DMS114 treated with DMSO at 0.1 percent for 48 hours (cell line): ENCODE measurements around the gene CD7.

Source experiments
- DNase-seq: peaks from one replicate; lab custom pipeline; 2025; ENCODE audit not compliant: unreplicated experiment; lab: John Stamatoyannopoulos, UW

The CD7 gene

DNA sequence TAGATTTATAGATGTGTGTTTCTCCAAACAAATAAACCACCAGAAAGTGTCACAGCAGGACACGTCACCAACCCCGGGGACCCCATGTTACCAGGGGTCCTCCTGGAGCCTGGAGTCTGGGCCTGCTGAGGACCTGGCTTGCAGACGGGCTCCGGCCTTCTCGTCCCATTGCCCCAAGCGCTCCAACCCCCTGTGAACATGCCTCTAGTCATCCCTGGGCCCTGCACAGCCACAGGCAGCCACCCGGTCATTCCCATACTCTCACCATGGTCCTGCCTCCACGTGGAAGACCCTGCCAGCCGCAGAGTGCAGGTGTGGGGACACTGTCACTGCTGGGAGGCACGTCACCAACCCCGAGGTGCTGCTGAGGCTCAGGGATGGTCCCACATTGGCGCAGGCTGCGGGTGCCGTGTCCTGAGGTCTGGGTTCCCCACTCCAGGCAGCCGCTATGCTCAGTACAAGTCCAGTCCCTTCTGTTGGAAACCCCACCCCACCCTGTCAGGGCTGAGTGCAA lies 11.6 kb upstream of the CD7 start:
- no peak for DNase-seq

DNA sequence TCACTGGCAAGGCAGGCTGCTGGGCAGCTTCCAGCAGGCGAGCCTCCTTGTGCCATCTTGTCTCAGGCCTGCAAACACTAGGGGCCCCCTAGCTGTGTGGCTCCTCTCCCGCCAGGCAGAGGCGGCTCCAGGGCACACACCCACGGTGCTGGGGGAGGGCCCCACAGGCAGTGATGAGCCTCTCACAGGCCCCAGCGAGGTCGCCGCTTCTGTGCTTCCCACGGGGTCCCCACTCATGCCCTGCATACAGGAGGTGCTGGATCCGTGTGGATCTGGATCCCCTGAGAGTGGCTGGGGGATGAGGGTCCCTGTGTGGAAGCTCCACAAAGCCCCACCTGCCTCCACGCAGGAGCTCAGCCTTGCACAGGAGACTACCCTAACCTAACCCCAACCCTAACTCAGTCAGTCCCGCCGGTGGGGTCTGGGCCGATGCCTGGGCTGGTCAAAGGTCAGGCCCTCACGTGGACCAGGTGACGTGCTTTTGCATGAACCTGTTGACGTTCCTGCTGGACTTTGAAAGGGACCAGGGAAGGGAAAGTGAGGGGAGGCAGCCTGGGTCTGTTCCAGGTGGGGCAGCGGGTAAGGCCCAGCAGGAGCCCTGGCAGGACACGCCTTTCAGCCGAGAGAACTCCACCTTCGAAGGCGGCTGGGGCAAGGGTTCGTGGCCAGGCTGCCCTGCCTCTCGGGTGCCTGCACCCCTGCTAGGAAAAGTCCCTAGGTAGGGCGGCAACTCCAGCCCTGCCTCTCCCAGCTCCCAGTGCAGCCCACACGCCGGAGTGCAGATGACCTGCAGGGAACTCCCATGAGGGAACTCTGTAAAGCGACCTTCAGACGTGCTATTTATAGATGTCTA lies 11.0 kb upstream of the CD7 start:
- no peak for DNase-seq

- no peak for DNase-seq
These were observed 10.3 kb upstream of the CD7 start for GRCh38 chr17:82327757-82328140.

DNA sequence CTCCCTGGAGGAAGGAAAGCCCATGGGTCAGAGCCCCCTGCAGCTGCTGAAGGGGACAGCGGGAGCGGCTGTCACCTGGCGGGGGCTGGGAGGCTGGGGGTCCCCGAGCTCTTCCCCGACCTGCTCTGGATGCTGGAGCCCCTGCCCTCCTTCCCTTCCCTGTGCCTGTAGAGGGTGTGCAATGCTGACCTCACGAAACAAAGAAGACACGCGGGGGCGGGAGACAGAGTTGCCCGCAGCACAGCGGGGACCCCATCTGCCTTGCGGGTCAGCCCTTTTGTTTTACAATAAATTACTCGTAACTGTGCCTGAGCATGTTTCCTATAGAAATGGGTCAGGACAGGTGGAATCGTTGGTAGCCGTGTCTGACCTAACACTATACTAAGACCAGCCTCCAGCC lies 9.9 kb upstream of the CD7 start:
- no peak for DNase-seq

DNA sequence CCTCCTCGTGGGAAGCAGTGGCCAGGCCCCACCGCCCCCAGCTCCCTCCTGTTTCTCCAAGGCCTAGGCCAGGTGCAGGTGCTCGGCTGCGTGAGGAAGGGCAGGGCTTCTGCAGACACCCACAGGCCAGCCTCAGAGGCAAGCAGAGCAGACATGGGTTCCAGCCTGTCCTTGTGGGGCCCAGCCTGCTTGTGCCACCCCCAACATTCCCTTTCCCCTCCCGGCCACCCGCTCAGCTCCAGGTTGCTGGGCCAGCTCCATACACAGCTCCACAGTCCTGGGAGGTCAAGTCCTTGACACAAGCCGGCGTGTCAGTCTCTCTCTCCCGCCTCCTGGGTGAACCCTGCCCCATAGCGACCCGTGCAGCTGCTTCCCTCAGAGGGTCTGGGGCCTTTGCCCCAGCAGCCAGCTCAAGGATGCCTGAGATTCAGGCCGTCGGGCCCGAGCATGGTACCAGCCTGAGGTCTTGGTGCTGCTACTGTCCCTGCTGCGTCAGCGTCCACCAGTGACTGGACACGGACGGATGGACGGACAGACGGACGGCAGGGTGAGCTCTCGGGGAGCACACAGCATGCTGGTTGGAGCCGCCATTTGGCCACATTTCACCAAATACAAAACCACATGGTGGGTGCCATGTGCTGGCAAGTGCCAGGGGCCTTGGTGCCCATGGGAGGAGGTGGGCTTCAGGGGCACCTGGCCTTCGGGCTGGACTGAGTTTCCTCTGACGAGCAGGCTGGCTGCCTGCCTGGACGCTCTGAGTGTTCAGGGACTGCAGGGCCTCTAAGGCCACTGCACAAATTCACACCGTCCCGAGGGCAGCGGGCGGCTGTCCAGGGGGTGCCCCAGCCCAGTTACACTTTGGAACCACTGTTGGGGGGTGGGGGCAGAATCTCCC lies 8.1 kb upstream of the CD7 start:
- DNase-seq = no peak

GRCh38 chr17:82324566-82325285 lies 7.3 kb upstream of the CD7 start:
- DNase-seq = no peak

- DNase-seq = no peak
These were observed 6.3 kb upstream of the CD7 start for GRCh38 chr17:82323514-82324234.

GRCh38 chr17:82322526-82323453 lies 5.4 kb upstream of the CD7 start:
- DNase-seq = no peak

GRCh38 chr17:82321947-82322466 lies 4.6 kb upstream of the CD7 start:
- DNase-seq = no peak

DNA sequence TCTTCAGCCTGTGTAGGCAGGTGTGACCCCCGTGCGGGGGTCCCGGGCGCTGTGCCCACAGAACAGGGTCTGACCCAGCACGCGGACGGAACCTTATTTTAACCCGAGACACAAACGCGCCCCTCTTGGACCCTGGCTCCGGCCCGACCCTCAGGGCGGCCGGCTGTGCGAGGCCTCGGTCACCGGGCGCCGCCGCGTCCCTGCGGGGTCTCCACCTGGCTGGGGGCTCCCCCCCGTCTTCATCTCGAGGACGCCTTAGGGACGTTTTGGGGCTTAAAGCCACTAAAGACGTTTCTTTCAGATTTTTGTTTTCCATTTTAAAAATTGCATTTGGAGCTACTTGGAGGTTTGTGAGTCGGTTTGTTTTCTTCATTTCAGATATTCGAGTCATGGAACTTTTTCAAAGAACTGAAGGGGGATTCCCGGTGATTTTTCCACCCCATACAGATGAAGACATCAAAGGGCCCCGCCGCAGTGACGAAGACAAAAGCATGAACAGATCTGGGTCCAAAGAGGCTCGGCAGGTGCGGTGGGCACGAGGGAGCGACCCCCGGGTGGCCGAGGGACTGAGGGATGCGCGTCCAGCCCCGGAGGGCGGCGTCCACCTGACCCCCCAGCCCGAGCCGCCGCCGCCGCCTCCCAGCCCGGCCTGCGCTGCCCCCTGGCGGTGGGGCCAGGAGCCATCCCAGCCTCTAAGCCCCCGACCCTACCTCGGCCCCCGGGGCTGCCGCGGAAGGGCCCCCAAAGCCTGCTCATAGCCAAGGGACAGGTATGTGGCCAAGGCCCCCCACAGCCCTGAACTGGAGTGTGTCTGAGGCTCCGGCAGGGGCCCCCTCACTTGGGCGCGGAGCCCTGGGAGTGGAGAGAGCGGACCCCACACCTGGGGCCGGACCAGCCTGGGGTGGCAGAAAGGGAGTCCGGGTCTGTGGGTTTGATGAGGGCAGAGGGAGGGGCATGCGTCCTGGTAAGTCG lies 3.8 kb upstream of the CD7 start:
- DNase-seq = no peak

DNA sequence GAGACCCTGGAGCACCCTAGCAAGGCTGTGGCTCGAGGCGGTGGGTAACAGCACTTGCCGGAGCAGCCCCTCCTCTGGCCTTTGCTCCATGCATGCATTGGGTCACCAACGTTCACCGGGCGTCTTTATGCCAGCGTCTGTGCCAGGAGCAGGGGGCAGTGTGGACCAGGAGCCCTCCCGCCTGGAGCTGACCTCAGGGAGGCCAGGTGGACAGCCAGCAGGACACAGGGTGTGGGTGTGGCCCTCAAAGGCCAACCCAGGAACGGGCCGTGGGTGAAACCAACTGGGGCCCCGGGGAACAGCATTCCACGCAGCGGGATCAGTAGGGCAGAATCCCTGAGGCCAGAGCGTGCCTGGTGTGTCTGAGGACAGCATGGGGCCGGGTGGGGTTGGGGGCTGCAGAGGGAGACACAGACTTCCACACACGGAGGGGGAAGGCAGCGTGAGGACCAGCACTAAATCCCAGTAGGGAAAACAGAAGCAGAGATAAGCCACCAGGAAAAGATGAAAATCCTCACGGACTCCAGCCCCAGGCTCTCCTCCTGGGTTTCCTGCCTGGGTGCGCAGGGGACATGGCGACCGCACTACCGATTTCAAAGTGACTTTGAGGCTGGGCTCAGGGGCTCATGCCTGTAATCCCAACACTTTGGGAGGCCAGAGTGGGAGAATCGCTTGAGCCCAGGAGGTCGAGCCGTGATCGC lies 2.9 kb upstream of the CD7 start:
- DNase-seq = no peak

DNA sequence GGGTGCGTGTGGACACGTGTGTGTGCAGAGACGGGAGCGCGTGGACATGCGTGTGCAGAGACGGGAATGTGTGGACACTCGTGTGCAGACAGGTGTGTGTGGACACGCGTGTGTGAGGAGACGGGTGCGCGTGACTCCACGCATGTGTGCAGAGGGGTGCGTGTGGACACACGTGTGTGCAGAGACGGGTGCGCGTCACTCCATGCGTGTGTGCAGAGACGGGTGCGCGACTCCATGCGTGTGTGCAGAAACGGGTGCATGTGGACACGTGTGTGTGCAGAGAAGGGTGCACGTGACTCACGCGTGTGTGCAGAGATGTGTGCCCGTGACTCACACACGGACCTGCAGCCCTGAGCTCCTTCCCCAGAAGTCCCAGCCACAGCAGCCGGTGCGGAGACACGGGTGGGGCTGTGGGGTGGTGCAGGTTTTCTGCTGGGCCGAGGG lies 2.2 kb upstream of the CD7 start:
- DNase-seq = no peak

DNA sequence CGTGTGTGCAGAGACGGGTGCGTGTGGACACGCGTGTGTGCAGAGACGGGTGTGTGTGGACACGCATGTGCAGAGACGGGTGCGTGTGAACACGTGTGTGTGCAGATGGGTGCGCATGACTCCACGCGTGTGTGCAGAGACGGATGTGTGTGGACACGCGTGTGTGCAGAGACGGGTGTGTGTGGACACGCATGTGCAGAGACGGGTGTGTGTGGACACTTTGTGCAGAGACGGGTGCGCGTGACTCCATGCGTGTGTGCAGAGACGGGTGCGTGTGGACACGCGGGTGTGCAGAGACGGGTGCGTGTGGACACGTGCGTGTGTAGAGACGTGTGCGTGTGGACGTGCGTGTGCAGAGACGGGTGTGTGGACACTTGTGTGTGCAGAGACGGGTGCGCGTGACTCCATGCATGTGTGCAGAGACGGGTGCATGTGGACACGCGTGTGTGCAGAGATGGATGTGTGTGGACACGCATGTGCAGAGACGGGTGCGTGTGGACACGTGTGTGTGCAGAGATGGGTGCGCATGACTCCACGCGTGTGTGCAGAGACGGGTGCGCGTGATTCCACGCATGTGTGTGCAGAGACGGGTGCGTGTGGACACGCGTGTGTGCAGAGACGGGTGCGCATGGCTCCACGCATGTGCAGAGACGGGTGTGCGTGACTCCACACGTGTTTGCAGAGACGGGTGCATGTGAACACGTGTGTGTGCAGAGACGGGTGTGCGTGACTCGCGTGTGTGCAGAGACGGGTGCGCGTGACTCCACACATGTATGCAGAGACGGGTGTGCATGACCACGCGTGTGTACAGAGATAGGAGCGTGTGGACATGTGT lies 1.6 kb upstream of the CD7 start:
- no peak for DNase-seq

DNA sequence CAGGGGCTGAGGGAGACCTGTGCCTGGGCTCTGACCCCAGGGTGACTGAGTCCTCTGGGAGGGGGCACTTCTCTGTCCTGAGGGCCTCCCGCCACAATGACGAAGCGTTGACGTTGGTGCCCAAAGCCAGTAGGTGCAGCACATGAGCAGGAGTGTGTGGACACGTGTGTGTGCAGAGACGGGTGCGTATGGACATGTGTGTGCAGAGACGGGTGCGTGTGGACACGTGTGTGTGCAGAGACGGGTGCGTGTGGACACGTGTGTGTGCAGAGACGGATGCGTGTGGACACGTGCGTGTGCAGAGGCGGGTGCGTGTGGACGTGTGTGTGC lies 726 bp upstream of the CD7 start:
- no peak for DNase-seq

- no peak for DNase-seq
These were observed 586 bp downstream of the CD7 start for GRCh38 chr17:82316651-82317393.

- DNase-seq = no peak
These were observed 1.6 kb downstream of the CD7 start for GRCh38 chr17:82315703-82316358.
